Measurements from ENCODE around the gene CYP46A1.

Gene CYP46A1

DNA sequence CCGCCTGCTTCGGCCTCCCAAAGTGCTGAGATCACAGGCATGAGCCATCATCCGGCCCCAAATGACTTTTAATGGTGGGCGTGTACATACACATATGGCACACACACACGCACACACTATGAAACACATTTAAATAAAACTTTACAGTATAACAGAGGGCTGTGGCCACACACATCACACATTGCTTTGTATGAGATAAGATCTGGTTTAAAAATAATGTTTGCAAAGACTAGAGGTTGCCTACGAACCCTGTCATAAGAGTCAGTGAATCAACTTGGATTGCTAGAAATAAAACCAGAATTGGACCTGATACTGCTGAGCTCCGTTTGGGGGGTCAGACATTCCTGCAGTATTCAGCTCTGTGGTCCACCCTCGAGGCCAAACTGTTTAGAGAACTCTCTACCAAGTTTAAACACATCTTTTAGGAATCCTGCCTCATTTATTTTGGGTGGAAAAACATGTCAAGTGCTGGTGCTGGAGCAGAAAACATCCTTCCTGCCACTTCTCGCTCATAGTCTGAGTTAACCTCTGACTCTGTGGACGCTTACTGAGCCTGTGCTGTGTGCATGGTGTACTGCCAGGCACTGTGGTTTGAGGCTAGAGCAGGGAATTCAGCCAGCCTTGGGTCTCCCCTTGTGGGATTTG lies 61.3 kb downstream of the CYP46A1 start:
- no peak for DNase-seq (ENCODE audit: low spot score)

DNA sequence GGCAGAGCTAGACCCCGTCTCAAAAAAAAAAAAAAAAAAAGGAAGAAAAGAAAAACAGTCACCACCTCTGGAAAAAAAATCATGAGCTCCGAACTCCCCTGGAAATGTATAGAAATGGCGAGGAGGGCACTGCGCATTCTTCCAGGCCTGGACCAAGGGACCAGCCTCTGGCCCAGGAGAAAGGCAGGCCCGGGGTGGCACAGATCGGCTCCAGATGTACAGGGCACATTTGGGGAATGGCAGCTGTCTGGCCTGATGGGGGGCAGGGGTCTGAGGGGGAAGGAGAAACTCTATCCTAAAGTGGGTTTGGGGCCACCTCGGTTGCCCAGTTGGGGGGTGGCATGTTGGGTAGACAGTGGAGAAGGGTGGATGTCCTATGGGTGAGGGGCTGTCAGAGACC lies 63.1 kb downstream of the CYP46A1 start:
- no peak for DNase-seq (ENCODE audit: low spot score)

DNA sequence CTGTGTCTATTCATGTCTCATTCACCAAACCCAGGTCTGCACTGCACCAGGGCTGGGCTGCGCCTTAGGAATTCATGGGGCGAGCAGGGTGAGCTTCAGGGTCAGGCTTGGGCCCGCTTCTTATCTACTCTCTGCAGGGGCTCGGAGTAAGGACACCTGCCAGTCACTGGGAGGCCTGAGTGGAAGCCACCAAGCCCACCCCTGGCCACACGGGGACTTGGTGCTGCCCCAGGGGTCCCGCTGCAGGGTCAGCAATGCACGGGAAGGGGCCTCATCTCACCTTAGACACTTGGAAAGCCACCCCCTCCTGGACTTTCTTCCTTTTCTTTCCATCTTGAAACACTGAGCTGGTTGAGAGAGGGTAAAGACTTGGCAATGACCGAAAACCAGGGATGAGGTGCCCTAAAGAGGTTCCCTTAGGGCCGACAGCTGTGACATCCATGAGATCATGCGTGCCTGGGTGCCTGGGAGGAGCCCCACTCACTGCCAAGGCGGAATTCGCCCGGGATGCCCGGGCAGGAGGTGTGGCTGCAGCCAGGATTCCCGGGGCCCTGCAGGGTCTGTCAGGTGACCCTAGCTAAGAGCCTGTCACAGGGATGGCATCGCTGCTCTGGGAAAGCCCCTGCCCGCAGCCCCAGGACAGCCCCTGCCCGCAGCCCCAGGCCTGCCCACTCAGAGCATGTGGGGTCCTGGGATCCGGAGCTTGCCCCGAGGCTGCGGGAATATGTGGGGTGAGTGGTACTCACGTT lies 63.7 kb downstream of the CYP46A1 start:
- no peak for DNase-seq (ENCODE audit: low spot score)

DNA sequence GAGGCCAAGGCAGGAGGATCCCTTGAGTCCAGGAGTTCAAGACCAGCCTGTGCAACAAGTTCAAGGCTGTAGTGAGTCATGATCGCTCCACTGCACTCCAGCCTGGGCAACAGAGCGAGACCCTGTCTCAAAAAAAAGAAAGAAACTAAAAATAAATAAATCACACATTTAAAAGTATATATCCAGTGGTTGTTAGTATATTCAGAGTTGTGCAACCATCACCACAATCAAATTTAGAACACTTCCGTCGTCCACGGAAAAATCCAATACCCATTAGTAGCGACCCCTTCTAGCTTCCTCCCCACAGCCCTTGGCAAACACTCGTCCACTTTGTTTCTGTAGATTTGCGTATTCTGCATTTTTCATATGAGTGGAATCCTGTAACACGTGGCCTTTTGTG lies 64.4 kb downstream of the CYP46A1 start:
- DNase-seq (ENCODE audit: low spot score), result no peak

DNA sequence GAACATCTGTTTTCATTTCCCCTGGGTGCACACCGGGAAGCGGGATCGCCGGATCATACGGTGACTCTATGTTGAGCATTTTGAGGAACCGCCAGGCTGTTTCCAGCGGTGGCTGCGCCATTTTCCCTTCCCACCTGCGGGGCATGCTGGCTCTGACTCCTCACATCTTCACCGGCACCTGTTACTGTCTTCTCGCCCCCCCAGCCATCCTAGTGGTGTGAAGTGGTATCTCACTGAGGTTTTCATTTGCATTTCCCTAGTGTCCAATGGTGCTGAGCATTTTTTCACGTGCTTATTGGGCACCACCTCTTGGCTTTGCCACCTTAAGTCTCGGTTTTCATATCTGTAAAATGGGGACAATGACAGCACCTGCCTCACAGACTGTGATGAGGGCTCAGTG lies 65.0 kb downstream of the CYP46A1 start:
- no peak for DNase-seq (ENCODE audit: low spot score)

DNA sequence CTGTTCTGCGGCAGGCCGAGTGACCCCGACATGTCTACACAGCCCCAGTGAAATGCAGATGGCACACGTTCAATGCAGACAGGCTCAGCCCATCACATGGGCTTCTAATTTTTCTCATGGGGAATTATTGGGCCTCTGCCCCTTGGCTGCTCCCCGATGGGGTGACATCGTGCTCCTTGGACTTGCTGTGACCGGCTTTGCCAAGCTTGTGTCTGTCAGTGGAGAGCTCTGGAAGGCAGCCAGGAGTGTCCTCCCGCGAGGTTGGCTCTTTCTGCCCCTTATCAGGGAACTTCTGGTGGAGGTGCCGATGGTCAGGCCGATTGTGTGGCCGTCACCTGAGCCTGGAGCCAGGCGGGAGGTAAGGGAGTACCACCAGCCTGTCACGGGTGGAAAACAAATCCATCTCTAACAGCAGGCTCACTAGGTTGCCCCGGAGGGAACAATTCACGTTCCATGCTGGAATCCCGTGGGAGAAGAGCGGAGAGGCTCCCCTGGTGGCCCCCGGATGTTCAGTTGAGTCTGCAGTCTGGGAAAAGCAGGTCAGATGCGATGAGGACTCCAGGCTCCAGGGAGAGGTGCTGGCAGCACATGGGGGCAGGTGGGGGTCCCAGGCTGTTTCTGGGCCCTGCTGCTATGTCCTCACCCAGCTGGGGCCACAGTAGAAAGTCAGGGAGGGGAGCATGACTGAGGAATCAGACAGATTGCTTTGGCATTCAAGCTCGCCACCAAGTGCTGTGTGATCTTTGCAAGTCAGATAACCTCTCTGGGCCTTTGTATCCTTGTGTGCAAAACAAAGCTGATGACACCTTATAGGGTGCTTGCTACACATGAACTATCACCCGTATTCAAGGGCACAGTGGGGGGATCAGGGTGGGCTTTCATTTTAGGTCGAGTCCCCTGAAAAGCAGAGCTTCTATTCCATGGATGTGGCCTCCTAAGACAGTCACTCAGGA lies 65.9 kb downstream of the CYP46A1 start:
- DNase-seq (ENCODE audit: low spot score), result no peak

DNA sequence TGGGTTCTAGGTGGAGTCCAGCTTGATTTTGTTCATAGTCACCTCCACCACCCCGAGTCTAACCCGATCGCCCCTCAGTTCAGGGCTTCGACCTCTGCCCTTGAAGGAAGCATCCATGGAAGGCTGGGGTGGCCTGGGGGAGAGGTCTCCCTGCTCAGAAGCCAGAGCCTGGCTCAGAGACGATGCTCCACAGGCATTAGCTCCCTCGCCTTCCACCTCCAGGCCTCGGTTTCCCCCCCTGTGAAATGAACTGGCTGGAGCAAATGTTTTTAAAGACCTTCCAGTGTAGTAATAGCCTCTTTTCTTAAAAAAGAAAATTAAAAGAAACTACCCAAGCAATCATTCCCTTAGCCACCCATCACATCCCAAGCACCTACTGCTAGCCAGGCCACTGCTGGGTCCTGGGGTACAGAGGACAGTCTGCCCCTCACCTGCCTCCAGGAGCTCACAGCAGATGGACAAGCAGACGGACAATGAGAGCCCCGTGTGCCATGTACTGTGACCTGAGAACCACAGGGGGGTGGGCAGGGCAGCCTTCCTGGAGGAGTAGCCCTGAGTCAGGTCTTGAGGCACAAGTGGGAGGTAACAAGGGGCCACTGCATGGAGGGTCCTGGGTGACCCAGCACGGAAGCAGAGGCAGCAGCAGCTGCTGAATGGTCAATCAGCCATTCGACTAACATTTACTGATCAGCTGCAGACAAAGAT lies 66.8 kb downstream of the CYP46A1 start:
- DNase-seq (ENCODE audit: low spot score), result no peak

DNA sequence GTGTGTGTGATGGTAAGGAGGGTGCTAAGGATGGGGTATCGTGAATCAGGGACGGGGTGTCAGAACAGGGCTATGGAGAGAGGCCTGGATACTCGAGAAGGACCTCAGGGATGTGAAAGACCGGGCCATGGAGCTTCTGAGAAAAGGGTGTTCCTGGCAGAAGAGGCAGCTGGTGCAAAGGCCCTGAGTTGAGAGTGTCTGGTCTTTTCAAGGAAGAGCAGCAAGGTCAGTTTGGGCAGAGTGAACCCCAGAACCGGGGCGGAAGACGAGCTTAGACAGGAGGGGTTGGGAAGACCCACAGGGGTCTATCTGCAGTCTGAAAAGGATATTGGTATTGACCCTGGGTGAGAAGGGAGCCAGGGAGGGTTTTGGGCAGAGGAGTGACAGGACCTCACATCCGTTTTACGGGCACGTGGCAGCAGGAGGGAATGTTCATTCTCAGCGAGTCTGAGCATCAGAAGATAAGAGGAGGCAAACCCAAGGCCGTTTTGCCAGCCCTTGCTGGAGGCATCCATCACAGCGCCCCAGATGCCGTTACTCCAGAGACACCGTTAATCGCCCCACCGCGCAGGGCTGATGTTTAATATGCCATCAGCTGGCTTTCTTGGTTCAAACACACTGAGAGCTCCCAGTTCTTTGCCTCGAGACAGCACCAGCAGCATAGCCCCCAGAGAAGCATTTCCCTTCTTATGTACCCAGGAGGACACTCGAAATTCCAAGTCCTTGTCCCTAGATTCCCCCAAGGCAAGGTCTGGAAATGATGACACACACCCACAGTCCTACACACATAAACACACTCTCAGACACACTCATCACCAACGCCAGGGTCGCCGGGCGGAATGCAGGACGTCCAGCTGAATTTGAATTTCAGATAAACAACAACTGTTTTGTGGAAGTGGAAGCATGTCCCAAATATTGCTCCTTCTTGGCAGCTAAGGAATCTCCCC lies 67.7 kb downstream of the CYP46A1 start:
- DNase-seq (ENCODE audit: low spot score), result no peak

DNA sequence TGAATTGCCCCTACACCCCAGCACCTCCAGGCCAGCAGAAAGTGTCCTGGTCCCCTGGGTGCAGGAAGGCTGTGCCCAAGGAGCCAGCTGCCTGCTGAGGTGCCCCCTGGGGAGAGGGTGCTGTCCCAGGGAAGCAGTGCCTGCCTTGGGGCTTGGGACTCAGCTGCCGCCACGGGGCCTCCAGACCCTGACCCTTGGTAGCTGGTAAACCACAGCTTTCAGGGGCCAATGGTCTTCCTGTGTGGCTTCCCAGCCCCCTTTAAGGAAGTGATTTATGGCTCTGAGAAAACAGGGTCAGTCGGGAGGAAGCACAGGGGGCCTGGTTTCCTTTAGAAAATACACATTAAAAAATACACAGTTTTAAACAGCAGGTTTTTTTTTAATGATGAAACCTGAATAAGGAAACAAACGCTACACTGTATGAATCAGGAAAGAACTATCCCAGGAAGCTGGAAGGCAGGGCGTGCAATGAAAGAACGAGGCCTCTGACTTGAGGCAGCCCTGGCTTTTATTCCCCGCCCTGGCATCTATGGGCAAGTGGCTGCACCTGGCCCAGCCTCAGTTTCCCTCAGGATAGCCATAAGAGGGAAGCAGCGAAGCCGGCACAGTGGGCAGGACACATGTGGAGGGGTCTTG lies 68.5 kb downstream of the CYP46A1 start:
- no peak for DNase-seq (ENCODE audit: low spot score)

DNA sequence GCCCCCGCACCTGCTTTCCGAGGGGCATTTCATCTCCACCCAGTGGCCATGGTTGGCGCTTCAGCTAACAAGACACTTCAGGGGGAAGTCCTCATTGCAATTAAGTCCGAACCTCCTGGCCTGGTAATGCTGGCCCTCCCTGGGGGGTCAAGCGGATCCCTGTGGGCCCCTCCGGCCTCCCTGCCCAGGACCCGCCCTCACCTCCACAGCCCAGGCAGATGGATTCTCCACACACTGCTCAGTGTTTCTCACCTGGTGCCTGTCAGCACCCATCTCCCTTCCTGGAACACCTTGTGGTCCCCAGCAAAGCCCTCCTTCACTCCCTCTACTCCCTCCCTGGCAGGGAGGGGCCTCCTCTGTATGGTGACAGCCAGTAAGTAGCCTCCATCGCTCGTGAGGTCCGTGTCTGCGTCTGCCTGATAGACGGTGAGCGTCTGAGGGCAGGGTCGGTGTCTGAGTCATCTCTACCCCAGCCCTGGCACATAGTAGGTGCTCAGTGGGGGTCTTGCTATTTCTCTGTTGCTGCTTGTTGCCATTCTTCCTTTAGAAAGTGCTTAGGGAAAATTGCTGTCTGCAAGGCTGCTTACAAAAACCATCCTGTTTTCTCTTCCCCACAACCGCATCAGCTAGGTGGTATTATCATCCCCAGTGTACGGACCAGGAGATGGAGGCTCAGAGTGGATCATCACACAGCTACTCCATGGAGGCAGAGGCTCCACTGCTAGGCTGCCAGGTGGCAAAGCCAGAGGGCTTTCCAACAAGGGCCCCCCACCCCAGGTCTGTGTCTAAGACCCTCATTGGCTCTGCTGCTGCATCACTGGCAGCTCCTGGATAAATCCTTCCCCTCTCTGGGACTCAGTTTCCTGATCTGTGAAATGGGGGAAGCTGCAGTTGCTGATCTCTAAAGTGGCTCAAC lies 69.4 kb downstream of the CYP46A1 start:
- DNase-seq (ENCODE audit: low spot score), result no peak

DNA sequence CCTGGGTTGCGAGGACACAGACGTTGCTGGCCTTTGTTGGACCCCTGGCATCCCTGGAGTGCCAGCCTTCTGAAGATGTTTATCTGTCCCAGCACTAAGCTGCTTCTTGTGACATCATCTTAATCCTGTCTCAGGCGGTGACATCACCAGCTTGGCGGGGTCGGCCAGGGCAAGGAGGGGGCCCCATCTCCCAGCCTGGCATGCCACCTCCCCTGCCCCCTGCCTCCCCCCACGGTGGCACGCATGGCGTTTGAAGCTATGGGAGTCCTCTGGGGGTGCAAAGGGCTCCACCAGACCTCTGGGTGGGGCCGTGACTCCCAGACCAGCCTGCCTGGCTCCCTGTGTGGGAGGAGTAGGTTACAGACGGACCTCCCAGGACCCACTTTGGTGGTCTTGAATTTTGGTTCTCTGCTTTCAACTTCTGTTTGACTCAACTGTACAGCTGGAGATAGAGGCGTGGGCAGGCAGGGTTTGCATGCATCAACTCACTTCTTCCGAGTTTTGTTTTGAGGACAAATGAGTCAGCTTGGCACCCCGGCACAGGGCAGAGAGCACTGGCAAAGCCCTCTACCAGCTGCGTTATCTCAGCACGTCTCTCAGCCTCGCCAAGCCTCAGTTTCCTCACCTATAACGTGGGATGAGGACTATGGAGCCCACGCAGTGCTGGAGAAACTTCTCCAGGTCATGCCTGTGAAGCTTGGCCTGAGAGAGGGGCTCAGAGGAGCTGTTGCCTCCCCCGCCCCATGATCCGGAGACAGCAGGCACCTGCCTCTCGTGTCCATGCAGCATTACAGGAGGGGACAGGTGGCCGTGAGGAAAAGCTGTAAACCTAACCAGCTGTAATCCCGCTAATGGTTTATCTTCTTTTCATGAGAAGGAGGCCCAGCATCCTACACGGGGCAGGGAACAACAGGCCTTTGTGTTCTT lies 70.3 kb downstream of the CYP46A1 start:
- no peak for DNase-seq (ENCODE audit: low spot score)

DNA sequence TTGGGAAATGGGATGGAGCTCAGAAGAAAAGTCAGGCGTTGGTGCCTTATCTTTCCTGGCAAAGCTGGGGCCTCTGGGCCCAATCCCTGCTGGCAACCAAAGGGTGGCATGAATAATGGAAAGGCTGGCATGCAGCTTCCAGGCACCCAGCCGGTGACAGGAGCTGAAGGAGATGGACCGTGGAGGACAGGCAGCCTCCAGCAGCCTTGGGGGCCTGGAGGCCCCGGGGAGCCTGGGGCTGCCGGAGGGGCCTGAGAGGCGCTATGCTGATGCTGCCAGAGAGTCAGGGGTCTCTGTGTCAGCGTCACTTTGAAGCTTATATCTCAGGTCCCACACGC lies 70.9 kb downstream of the CYP46A1 start:
- no peak for DNase-seq (ENCODE audit: low spot score)

DNA sequence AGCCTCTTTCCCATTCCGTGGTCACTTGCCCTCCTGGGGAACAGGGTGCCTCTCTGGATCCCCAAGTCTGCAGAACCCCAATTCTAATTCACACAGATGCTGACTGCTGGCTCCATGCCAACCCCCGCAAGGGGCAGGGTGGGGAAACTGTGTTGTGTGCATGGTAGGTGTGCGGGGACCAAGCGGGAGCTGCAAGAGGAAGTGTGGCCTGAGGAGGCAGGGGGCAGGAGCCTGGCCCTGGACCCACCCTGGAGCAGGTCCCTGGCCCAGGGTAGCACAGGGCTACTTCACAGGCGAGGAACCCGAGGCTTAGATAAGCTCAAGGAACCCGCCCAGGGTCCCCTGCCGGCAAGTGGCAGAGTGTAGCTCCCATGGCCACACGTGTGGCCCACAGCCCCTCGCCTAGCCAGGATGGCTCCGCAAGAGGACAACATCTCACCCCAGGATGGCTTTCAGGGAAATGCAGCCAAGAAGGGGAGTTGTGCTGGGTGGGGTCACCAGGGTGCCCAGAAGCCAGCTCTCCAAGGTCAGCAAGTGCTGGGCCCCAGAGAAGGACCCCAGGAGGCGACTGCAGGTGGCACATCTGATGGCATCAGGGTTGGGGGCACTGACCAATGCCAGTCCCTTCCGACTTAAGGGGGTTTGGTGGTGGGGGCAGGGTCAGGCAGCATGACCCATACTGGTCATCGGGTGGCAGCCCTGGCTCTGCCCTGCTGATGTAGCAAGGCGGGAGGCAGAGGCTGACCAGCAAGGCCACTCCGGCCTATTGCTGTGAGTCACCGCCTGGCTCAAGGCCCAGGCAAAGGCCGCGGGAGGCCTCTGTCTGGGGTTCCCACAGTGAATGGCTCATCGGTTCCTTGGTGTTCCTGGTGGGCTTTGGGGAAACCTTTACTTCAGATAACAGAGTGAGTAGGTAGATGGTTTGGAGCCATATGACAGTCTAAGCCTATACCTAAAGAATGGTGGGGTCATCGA lies 71.8 kb downstream of the CYP46A1 start:
- no peak for DNase-seq (ENCODE audit: low spot score)

DNA sequence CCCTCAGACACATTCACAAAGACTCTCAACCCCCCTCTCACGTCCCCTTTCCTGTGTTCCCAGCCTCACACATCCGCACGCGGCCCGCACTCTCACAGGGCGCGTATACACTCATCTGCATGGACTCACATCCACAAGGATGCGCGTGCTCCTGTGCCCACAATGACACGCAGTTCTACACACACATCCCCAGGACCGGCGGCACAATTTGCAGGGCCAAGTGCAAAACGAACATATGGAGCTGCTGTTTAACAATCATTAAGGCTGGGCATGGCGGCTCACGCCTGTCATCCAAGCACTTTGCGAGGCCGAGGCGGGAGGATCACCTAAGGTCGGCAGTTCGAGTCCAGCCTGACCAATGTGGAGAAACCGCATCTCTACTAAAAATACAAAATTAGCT lies 72.7 kb downstream of the CYP46A1 start:
- DNase-seq (ENCODE audit: low spot score), result no peak

DNA sequence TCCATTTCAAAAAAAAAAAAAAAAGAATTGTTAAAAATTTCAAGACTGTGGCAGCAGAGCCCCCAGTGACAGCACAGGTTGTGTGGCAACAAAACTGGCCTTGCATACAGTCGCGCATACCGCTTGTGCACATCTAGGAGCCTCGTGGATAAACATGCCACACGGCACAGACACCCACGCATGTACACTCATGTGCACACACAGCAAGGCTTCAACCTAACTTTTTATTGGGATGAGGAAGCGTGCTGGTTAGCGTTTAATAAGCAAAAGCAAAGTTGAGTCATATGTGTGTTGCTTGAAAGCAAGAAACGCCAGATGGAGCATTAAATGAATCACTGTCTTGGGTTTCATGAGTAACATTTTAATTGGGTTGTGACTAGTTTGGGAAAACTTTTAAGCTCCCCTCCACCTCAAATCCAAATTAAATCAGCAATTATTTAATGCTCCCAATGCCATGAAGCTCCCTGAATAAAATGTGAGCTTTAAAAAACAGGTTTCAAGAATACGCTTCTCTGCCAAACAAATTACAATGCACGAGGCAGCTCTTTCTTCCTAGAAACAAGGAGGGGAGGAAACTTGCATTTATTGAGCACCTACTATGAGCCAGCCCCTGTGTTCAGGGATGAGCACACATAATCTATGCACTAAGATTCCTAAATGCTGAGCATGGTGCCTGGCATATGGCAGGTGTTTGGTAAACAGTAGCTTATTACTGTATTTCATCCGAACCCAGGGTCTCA lies 73.4 kb downstream of the CYP46A1 start:
- DNase-seq (ENCODE audit: low spot score), result no peak

DNA sequence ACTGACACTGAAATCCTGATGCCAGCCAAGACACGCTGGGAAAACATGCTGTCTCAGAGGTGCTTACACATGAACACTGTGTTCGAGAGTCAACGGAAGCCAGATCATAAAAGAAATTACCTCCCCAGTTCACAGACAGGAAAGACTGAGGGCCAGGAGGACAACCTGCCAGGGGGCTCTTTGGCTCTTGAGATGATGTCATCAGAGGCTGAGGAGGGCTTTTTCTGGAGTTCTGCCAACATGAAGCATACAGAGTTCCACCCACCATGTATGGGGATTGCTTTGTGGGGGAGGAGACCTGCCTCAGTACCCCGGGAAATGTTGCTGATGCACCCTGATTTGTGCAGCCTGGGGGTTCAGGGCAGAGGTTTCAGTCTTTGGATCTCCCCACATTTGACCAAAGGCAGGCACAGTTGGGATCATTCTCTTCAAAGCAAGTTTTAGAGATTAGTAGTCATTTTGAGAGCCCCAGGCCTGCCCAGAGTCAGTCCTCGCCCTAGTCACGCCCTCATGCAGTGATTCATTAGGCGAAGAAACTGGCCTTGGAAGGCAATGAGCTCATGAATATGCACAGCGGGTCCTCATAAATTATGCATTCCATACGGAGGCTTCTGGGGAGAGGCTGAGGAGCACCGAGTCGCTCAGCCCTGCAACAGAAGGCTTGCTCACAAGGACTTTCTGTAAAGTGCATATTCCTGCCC lies 74.2 kb downstream of the CYP46A1 start:
- no peak for DNase-seq (ENCODE audit: low spot score)
